Measurements from ENCODE around the gene CACNB4. TPM values are rescaled to one million over a fixed set of nuclear protein-coding genes. Genes with fewer than 3 reads are reported as not detected.

CACNB4 gene
- polyA plus RNA-seq, 1 donor from 2014 or later, result 29.0 TPM

- H3F3A ChIP-seq (ENCODE audit: insufficient read depth, low read length, poor library complexity, severe bottlenecking), result no peaks in the 10 kb centered on the region
- no peaks in the 10 kb centered on the region for H4K20me1 ChIP-seq (ENCODE audit: insufficient read depth)
- no peaks in the 10 kb centered on the region for H3K79me2 ChIP-seq (replicated peaks; ENCODE audit: insufficient read depth, low read length)
- no peak overlapping the region for H3K27ac ChIP-seq (ENCODE audit: low read length)
- no peak overlapping the region for H2AFZ ChIP-seq (ENCODE audit: low read depth, low read length)
- no peaks in the 10 kb centered on the region for H3K27me3 ChIP-seq (ENCODE audit: insufficient read depth, low read depth, low read length)
- no peak for TF ChIP-seq MXI1 (conservative IDR thresholded peaks at IDR 0.05; ENCODE audit: poor library complexity, severe bottlenecking)
- no peak for TF ChIP-seq EP300 (conservative IDR thresholded peaks at IDR 0.05; ENCODE audit: poor library complexity, severe bottlenecking)
- no peak for TF ChIP-seq EZH2 (IDR thresholded peaks at IDR 0.05; ENCODE audit: borderline replicate concordance, insufficient read depth, low read length, poor library complexity, severe bottlenecking)
- TF ChIP-seq RAD21 (conservative IDR thresholded peaks at IDR 0.05), result no peak
- TF ChIP-seq POLR2AphosphoS5 (IDR thresholded peaks at IDR 0.05), result no peak
- TF ChIP-seq REST (IDR thresholded peaks at IDR 0.05; ENCODE audit: borderline replicate concordance), result no peak
- TF ChIP-seq SMC3 (conservative IDR thresholded peaks at IDR 0.05; ENCODE audit: poor library complexity), result no peak
- TF ChIP-seq TAF1 (IDR thresholded peaks at IDR 0.05; ENCODE audit: low read depth), result no peak
- no peak for TF ChIP-seq CTCF (IDR thresholded peaks at IDR 0.05; ENCODE audit: poor library complexity, severe bottlenecking)
- H3K9me2 ChIP-seq (ENCODE audit: insufficient read depth, low read length), result no peaks in the 10 kb centered on the region
- no peak overlapping the region for H3K4me2 ChIP-seq (ENCODE audit: low read length)
- H3K9ac ChIP-seq (ENCODE audit: low read length), result no peak overlapping the region
- H3K9me3 ChIP-seq (ENCODE audit: low read length), result no peaks in the 10 kb centered on the region
- no peak overlapping the region for H3K4me3 ChIP-seq (ENCODE audit: low read length)
- no peaks in the 10 kb centered on the region for H3K36me3 ChIP-seq (ENCODE audit: insufficient read depth, low read length)
Observed at GRCh38 chr2:152042636-152043615, 55.9 kb downstream of the CACNB4 start.

- Histone ChIP-seq H3K9ac (ENCODE audit: low read length) (no peak overlapping the region), H3K9me2 (ENCODE audit: insufficient read depth, low read length) (no peaks in the 10 kb centered on the region), H3K27me3 (ENCODE audit: insufficient read depth, low read depth, low read length) (no peaks in the 10 kb centered on the region), H3K9me3 (ENCODE audit: low read length) (no peaks in the 10 kb centered on the region), H2AFZ (ENCODE audit: low read depth, low read length) (no peak overlapping the region), H3F3A (ENCODE audit: insufficient read depth, low read length, poor library complexity, severe bottlenecking) (no peaks in the 10 kb centered on the region), H3K4me3 (ENCODE audit: low read length) (peak overlapping the region; percentile 11), H3K4me2 (ENCODE audit: low read length) (no peak overlapping the region), H3K36me3 (ENCODE audit: insufficient read depth, low read length) (no peaks in the 10 kb centered on the region), H3K27ac (ENCODE audit: low read length) (no peak overlapping the region), H3K79me2 (replicated peaks; ENCODE audit: insufficient read depth, low read length) (no peaks in the 10 kb centered on the region), H4K20me1 (ENCODE audit: insufficient read depth) (no peaks in the 10 kb centered on the region)
- TF ChIP-seq POLR2AphosphoS5 (IDR thresholded peaks at IDR 0.05) (peak; percentile 41), EP300 (conservative IDR thresholded peaks at IDR 0.05; ENCODE audit: poor library complexity, severe bottlenecking) (no peak)
Observed at GRCh38 chr2:152038441-152038958, 60.3 kb downstream of the CACNB4 start.
